Measurements from ENCODE around the gene MAP3K20. TPM values are rescaled to one million over a fixed set of nuclear protein-coding genes. Genes with fewer than 3 reads are reported as not detected.

Gene MAP3K20
- total RNA-seq, 4 donors from 2014 or later, result 33.0 to 56.1 (median 44.4) TPM

- no peak for TF ChIP-seq CTCF (IDR thresholded peaks at IDR 0.05)
- DNase-seq (ENCODE audit: low spot score) (no peak), ATAC-seq (ENCODE audit: low FRiP score) (no peak)
Measured at GRCh38 chr2:173213181-173213580, 137.5 kb downstream of the MAP3K20 start.

DNA sequence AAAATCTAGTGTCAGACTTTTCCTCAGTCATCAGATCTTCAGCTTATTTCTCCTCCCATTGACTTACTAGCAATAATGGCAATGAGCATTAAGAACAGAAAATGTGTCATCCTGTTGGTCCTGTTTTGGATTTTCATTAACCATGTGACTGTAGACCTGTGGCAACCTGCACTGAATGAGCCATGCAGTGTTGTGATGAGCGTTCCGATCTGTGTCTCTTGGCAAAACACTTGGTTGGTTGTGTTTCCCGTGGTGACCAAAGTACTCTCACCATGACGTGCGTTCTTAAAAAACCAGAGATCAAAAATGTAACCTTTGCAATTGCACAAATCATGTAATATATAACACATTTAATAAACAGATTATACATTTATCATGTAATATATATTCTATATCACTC lies 138.6 kb downstream of the MAP3K20 start:
- DNase-seq (ENCODE audit: low spot score), result no peak
- ATAC-seq (ENCODE audit: low FRiP score), result no peak
- TF ChIP-seq CTCF (IDR thresholded peaks at IDR 0.05), result no peak

DNA sequence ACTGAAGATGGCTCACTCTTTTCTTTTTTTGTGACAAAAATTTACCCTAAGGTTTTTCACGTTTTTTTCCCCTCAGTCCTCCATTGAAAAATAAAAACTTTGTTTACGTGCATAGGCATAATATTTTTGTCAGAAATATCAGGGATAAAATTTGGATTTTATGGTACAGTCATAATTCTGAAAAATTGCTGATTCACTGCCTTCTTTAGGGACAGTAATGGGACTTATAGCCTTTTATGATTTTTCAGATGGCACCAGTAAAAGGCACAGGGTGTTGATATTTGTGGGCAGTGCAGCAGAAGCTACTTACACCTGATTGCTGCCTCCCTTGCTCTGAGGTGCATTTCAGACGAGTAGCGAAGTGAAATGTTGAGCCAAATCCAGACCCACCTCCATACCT lies 139.7 kb downstream of the MAP3K20 start:
- DNase-seq (ENCODE audit: low spot score), result no peak
- no peak for TF ChIP-seq CTCF (IDR thresholded peaks at IDR 0.05)
- no peak for ATAC-seq (ENCODE audit: low FRiP score)

DNA sequence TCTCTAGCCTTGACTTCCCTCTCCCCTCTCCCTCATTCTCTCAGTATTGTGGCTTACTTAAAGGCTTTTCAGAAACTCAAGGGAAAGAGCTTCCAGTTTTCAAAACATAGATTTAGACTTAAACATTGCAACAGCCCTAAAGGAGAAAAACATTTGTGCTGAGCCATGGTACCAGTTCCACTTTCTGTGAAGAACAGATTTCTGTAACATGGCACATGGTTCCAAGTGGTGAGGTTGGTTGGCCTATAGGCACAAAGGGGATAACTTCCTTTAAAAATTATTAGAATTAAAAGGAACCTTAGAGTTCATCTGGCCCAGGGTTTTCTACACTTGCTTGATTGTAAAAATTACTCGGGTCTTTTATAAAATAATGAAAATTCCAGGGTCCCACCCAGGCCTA lies 140.4 kb downstream of the MAP3K20 start:
- DNase-seq (ENCODE audit: low spot score), result no peak
- ATAC-seq (ENCODE audit: low FRiP score), result no peak
- no peak for TF ChIP-seq CTCF (IDR thresholded peaks at IDR 0.05)

- DNase-seq (ENCODE audit: low spot score), result no peak
- ATAC-seq (ENCODE audit: low FRiP score), result no peak
- TF ChIP-seq CTCF (IDR thresholded peaks at IDR 0.05), result no peak
Measured at GRCh38 chr2:173216668-173217067, 141.0 kb downstream of the MAP3K20 start.

DNA sequence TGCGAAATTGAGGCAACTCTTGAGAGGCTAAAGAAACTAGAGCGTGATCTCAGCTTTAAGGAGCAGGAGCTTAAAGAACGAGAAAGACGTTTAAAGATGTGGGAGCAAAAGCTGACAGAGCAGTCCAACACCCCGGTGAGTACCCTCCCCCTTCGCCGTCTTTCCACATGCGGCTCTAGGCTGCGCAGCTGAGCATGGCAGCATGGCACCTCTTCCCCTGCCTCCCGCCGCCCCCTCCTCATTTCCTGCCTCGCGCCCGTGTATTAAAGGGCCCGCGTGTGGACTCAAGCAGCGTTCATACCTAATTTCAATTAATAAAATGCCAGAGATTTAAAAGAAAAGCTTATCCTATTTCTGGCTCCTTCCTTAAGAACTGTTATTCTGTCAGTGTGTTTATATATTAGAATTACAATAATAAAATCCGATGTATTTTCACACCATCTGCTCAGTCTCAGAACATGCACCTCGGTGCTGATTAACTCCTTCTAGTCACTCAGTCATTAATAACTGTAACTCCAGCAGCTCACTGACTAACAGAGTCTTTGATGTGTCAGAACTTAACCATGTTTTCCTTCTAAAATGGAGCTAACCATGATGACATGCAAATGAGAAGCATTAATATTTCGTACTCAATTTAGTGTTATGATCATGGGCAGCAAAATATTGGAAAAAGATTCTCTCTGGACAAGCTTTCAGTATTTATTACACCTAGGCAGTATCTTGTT lies 141.6 kb downstream of the MAP3K20 start:
- no peak for TF ChIP-seq CTCF (IDR thresholded peaks at IDR 0.05)
- DNase-seq (ENCODE audit: low spot score) (no peak), ATAC-seq (ENCODE audit: low FRiP score) (no peak)

GRCh38 chr2:173218326-173219056 lies 142.8 kb downstream of the MAP3K20 start:
- no peak for ATAC-seq (ENCODE audit: low FRiP score)
- no peak for TF ChIP-seq CTCF (IDR thresholded peaks at IDR 0.05)
- no peak for DNase-seq (ENCODE audit: low spot score)
